Suppressor macrophage treated with lipopolysaccharide for 1 hour (primary cell): ENCODE measurements around the gene MPC2.
"Not testable (repeated sequence)": the region's sequence is repeated elsewhere in the genome, so short reads cannot be mapped to it uniquely, and the experiment has no call there.

Experiments
- DNase-seq, 3 donors: peaks; one replicate each; pipeline ENCODE4 v3.0.0-alpha.2; 2020 to 2022

MPC2 gene

DNA sequence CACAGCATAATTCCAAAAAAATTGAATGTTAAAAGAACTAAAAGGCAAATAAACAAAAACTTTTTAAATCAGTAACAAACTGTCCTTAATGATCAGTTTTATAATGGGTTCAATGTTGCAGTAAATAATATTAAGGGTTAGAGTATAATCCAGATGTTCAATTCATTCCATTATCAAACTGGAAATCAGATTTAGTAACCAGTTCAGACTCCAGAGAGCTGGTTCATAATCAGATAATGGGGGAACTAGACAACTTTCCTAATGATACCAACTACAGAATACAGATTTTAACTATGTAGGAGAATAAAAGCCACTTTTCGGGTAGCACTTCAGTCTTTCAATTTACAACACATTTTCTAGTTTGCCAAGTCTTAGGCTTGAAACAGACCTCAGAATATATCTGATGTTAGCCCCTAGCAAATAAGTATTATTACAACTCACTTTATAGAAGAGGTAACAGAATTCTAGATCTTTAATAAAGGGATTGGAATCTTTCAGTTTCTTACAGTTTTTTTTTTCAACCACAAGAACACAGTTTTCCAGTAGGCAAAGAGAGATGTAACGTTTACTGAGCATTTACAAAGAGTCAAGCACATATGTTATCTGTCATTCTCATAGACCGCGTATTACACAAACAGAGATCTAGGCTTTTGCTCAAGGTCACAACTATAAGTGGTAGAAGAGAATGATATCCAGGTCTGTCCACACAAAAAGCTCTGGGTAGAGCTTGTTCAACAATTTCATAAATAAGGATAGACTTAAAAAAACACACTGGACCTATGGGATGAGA is 2.3 kb downstream of the MPC2 start:
- DNase-seq, result no peak

DNA sequence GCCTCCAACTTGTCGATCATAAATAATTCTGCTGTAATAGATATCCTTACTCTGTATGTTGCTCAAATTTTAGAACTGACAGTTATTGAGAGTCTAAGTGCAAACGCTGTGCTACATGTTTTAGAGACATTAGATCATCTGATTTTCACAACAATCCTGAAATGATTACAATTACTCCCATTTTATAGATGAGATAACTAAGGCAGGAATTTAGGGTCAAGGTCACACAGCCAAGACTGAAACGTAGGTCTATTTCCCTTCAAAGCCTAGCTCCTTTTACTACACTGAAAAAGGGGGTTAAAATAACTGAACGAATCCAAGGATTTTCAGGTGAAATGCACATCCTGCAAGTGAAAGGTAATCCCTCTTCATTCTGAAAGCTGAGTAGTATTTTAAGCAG is 3.1 kb downstream of the MPC2 start:
- no peak for DNase-seq

DNA sequence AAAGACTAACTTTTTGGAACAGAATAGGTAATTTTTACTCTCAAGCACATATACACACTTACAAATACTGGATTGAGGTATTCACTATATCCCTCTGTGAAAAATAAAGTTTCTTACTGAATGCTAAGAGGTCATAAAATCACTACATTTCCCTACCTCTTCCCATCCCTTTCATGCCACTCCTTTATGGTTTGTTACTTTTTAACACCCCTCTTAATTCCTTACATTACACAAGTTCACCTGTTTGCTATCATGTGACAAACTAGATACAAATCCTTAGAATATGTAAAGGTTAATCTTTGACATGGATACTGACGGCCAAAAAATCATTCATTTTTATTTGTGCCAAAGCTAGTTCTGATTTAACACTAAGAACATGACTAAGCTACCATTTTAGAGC is 7.1 kb downstream of the MPC2 start:
- DNase-seq, result no peak

DNA sequence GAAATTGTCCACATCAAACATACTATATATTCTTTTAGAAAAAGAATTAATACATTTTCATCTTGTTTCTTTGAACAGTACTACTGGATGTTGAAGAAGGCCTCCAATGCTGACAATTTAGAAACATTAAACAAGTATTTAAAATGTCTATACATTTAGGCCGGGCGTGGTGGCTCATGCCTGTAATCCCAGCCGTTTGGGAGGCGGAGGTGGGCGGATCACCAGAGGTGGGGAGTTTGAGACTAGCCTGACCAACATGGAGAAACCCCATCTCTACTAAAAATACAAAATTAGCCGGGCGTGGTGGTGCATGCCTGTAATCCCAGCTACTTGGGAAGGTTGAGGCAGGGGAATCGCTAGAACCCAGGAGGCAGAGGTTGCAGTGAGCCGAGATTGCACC is 8.0 kb downstream of the MPC2 start:
- not testable (repeated sequence) for DNase-seq

DNA sequence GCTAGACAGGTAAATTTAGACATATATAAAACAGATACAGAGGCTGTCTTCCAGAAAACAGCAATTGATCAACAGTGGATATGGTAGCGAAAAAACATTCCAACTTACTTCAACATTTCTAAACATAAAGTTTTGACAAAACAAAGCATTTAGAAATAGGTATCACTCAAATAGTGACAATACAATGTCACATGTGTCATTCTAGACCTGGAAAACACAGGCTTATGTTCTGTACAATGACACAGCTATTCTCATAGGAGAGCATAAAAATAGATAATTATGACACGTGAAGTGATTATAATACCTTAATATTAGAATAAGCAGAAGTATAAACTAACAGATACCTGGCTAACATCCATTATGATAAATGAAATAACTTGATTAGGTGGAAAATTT is 8.4 kb downstream of the MPC2 start:
- no peak for DNase-seq

DNA sequence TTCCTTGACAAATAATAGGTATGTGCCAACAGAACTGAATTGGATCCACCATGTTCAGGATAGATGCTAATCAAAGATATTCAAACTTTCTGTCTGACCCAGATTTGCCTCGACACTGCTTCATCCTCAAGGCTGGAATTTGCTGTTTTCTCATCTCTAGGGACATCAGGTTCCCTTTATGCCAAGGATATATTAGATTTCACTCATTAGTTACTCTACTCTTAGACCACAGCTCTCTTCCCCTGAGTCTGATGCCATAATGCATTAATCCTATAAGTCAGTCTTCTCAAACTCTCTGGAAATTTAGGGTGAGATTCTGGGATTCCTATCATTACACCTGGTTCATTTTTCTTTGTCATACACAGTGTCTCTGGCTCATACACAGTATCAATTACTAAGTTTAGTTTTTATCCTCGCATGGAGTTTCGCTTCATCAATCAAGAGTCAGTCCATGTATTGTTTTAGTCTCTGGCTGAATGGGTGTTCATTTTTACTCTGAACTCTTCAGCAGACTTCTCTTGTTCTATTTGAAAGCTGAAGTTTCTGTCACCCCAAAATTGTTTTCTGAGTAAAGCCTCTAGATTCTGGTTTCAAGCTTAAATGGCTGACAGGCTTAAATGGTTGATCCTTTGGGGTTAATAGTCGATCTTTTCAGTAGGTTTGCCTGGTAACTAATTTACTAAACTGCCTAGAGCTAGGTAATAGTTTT is 9.7 kb downstream of the MPC2 start:
- no peak for DNase-seq

DNA sequence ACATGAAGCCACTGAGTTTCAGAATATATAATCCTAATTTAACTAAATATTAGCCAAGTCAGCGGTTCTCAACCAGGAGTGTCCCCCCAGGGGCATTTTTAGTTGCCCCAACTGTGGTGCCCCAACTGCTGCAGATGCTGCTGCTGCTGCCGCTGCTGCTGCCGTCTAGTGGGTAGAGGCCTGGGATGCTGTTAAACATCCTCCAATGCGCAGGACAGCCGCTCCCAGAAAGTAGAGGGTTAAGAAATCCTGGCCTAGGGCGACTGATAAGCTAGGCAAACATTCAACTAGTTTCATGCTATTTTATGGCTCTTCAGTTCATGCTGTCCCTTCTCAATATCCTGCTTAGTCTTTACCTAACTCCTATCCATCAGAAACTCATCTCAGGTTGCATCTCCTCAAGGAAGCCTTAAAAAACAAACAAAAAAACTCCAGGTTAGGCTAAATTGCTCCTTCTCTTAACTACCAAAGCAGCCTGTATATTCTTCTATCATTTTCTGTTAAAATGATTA is 10.3 kb downstream of the MPC2 start:
- DNase-seq, result no peak

DNA sequence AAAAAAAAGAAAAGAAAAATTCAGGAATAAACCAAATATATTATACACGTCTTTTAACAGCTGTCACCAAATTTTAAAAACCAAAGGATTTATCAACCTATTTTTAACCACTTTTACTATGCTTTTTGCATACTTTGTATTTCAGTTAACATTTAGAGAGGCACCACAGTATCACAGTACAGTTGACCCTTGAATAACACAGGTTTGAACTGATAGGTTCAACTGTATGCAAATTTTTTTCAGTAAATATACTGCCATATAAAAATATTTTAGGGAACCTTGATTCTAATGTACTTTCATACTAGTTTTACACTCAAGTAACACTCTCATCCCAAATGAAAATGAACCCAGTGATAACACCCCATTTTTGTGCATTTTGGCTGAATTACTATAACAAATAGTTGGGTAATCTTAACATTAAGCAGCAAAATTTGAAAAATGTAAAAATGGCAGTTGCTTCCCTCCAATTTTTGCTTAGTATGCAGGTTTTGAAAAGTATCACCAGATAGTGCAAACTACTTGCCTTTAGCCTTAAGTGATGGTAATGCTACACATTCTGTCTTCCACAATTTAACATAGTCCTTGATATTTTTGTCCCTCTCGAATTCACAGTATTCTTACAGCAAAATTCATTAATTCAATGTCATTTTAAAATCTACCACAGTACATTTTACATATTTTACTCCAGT is 12.2 kb downstream of the MPC2 start:
- no peak for DNase-seq

DNA sequence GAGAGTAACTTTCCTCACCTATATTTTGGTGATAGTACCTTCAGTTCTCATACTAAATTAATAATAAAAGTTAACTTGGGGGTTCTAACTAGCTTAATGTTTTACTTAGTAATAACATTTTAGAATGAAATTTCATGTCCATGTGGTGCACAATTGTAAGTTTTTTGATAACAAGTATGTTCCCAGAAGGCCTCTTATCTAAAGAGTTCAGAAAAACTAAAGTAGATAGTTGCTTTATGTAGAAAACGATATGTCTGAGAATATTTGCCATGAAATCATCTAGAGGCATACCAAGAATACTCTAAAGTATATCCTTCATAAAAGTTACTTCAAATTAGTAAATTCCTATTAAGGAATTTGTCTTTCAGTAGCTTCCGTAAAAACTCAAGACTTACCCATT is 12.8 kb downstream of the MPC2 start:
- DNase-seq, result no peak

DNA sequence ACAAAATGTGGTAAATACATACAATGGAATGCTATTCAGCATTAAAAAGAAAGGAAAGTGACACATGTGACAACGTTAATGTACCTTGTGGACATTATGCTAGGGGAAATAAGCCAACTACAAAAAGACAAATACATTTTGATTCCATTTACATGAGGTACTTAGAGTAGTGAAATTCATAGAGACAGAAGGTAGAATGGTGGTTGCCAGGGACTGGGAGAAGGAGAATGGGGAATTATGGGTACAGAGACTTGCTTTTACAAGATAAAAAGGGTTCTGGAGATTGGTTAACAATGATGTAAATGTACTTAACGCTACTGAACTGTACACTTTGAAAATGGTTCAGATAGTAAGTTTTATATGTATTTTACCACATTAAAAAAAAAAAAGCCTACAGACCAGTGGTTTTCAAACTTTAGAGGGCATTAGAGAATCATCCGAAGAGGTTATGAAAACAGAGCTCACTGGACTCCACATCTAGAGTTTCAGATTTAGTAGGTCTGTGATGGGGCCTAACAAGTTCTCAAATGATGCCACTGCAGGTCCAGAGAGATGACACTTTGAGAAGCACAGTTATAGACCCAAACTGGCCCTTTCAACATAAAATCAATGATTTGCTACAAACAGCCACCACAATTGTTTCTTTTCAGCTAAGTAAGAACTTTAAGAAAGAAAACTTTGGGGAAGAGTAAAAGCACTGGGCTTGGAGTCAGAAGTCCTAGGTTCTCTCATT is 13.4 kb downstream of the MPC2 start:
- DNase-seq, result no peak

DNA sequence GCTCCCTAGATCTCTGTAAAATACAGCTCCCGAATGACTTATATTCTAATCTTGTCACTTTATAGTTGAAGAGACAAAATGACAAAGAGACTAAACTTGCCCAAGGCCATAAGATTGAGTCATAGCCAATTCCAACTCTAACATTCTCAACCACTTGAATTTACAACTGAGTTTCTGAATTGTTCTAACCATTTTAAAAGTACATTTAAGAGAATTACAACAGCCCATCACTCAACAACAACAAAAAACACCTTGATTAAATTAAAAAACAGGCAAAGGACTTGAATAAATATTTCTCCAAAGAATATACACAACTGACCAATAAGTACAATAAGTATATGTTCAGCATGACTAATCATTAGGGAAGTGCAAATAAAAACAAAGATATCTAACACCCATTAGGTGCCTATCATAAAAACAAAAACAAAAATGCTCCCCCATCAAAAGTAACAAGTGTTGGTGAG is 14.2 kb downstream of the MPC2 start:
- DNase-seq, result peak in 2 of 3 donors; percentile 42

DNA sequence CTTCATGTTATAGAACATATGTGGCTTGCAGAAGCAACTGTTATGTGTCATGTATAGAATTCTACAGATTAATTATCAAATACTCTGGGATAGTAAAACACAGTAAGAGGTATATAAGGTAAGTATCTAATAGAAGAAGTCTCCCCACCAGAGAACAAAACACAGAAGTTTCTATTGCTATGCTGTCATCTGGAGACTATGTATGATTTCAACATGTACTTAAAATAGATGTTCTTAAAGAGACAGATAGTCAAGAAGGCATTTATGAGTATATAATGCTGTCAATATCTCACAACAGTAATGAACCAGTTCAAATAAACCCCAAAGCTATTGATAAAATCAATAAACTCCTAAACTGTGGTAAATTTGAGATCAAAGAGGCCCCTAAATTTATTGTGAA is 14.8 kb downstream of the MPC2 start:
- DNase-seq, result peak; percentile 17 to 45 (median 38)

DNA sequence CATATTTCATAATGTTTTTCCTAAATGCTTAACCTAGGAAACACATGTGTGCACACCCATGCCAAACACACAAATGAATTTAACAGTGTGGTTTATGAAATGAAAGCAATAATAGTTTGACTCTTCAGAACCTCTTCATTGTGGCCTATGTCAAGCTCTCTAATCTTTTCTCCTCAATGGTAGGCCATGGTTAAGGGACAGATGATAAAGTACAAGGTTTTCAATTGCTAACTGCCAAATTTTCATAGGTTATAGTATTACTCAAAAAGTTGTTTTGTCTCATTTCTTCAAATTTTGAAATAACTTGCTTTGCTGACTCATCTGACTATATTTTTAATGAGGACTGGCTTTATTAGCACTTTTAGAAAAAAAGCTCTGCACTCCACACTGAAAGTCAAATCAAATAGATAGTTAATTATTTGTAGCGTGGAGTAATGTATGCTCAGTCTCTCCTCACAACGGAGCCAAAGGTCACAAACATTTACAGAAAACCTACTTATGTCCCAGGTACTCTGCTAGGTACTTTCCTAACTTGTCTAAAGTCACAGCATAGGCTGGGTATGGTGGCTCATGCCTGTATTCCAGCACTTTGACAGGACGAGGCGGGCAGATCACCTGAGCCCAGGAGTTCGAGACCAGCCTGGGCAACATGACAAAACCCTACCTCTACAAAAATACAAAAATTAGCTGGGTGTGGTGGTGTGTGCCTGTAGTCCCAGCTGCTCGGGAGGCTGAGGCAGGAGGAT is 19.9 kb downstream of the MPC2 start:
- DNase-seq, result no peak

DNA sequence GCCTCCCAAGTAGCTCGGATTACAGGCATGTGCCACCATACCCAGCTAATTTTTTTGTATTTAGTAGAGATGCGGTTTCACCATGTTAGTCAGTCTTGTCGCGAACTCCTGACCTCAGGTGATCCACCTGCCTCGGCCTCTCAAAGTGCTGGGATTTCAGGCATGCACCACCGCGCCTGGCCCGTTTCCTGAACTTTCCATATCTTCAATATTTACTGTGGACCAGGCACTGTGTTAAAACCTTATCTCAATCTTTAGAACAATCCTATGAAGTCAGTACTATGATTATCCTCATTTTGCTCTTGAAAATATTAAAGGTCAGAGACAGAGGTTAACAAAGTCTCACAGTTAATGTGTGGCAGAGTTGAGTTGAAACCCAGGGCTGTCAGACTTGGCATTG is 21.3 kb downstream of the MPC2 start:
- no peak for DNase-seq

DNA sequence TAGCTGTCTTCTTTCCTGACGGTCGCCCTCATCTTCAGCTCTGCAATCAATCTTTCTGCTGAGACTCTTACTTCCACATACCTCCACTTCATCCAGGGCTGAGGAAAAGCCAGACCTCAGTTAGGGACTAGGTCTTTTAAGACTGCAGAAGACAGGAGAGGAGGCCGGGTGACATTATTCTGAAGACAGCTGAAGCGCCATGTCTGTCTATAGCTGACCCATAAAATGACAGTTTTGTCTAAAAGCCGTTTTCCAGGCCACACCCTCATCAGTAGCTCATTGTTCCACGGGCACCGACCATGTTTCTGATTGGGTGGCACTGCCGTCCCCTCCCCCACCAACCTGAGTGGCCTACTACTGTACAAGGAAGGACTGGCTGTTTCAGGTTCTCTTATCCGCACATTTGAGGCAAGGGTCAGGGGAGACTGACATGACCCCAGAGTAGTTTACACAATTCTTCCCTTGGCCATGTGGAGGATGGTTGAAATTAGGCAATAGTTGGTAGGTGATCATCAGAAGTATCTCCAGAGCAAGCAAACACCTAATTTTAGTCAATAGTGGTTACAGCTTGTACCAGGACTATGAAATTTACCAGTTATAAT is 22.9 kb downstream of the MPC2 start, which contains the start of gene ADCY10:
TSS of gene ADCY10 (minus strand) at position 240 of the 602 bp plus-strand sequence. CDS start 8,994 bp downstream, outside the sequence.
- DNase-seq, result no peak

DNA sequence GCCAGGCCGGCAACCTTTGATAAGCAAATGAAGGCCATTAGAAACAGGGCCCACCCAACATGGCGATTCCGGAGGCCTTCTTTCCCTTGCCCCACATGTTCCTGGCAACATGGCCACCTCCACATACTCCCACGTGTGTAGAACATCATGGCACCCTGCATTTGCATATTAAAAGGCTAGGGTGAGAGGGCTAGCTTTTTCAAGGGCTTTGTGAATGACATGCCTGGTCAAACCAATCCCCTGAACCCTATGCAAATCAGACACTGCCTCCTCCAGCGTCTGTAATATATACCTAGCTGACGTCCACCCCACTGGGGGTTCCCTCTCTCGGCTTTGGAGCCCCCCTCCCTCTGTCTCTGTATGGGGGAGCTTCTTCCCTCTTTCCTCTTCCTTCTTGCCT is 24.6 kb downstream of the MPC2 start:
- DNase-seq, result no peak

DNA sequence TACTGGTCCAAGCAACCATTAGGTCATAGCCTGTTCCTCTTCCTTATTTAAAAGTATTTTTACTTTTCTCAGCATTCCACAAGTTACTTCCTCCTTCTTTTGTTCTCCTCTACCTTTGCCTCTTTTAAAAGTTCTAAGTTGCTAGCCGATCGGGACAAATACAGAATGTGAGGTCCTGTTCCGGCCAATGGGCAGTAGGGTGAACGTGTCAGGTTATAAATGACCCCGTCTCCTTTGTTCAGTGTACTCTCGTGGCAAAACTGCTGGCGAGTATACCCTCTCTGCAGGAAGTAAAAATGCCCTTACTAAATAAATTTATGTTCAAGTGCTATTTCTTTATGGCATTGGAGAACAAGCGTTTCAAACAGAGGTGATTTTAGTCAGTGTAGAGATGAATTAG is 25.5 kb downstream of the MPC2 start:
- DNase-seq, result peak in 2 of 3 donors; percentile 41 to 42

DNA sequence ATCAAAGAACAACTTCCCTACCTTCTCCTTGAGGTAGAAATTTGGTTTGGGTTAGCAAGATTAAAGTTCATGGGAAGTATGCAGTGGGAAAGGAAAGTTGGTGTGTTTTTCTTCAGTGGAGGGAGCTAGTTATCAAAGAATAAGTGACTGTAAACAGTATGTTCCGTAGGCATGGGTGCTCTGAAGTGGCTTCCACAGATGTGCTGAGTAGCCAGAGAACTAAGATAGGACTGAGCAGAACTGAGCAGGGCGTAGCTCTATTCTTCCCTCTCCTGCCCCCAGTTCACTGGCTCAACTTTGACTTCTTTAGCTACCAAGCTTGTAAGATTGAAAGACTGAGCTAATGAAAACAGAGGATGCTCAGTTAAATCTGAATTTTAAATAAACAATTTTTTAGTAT is 26.3 kb downstream of the MPC2 start:
- no peak for DNase-seq

DNA sequence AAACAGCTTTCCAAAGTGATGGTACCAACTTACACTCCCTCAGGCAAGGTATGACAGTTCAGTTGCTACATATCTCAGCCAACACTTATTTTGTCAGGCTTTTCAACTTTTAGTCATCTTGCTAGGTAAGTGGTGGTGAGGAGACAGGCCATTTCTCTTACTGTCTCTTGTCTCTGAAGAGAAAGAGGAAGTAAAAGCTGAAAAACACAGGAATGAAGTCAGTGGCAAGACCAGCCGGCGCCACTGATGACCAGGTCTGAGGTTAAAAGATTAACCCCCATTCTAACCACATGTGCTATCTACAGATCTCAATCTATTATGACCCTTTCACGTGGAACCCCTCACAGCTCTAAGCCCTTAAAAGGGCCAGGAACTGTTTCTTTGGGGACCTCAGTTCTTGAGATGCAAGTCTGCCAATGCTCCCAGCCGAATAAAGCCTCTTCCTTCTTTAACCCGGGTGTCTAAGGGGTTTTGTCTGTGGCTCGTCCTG is 27.1 kb downstream of the MPC2 start:
- DNase-seq, result peak; percentile 13 to 30 (median 24)

DNA sequence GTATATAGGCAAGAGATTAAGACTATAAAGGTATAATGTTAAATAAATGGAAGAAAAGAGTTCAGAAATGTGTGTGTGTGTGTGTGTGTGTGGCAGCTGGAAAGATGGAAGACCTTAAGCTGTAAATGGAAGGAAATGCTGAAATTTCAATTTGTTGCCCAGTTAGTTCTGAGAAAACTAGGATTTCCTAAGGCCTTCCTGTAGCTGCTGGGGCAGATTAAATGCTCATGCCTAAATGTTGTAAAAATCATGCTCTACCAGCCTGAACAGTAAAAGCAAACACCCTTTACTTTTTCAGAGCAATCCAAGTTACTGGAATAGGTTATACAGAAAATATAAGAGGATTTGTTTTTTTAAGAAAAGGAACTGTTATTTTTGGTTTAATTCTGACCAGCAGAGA is 31.2 kb downstream of the MPC2 start:
- no peak for DNase-seq

DNA sequence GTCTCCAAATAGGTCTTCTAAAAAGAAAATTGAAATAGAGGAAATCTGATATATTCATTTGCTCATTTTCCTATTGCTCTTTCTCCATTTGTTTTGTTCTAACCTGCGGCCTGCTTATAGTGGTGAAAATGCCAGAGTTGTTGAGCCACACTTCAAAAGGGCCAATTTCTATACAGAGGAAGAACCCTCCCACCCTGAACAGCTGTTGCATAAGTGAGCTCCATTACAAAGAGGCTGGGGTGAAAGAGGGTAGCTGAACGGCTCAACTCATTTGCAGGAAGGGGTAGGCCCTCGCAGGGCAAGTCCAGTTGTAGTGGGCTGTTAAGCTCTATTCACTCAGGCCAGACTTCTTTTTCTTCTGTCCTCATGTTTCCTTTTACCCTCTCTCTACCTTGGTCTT is 31.7 kb downstream of the MPC2 start:
- DNase-seq, result peak; percentile 41 to 49 (median 43)
